Osteoblast (primary cell): ENCODE results near the gene PHKG2. TPM values are rescaled to one million over a fixed set of nuclear protein-coding genes. Genes with fewer than 3 reads are reported as not detected.

Source experiments
- DNase-seq: peaks from one replicate; pipeline ENCODE4 v3.0.0; 2011; ENCODE audit warnings: low spot score, mixed read lengths; ENCODE audit not compliant: insufficient read length; ENCODE audit errors: missing footprints
- H2AFZ ChIP-seq: 2 replicates; pipeline ENCODE4 v1.6.0; 2011; ENCODE audit warnings: mild to moderate bottlenecking, low read length
- H3K27ac ChIP-seq: 2 replicates; pipeline ENCODE4 v1.5.1; 2011; ENCODE audit warnings: mild to moderate bottlenecking, low read depth, low read length, moderate library complexity
- H3K27me3 ChIP-seq: 2 replicates; pipeline ENCODE4 v1.6.0; 2012; ENCODE audit warnings: mild to moderate bottlenecking, control low read depth, inconsistent platforms, low read length, moderate library complexity; ENCODE audit not compliant: insufficient read depth
- H3K36me3 ChIP-seq: 2 replicates; pipeline ENCODE4 v1.5.1; 2011; ENCODE audit warnings: mild to moderate bottlenecking, low read length, control low read depth, moderate library complexity; ENCODE audit not compliant: insufficient read depth
- H3K4me1 ChIP-seq: 2 replicates; pipeline ENCODE4 v1.5.1; 2011; ENCODE audit warnings: mild to moderate bottlenecking, low read length, control low read depth, moderate library complexity; ENCODE audit not compliant: insufficient read depth
- H3K4me2 ChIP-seq: 2 replicates; pipeline ENCODE4 v1.6.0; 2011; ENCODE audit warnings: mild to moderate bottlenecking, low read length; ENCODE audit not compliant: insufficient read depth
- H3K4me3 ChIP-seq: fragments of 200-600 bp; sonication (generic); 3 replicates; pipeline ENCODE4 v1.5.1; 2012; ENCODE audit warnings: mild to moderate bottlenecking, low read length, inconsistent platforms; ENCODE audit not compliant: insufficient read depth
- H3K79me2 ChIP-seq: 2 replicates; pipeline ENCODE4 v1.6.0; 2012; ENCODE audit warnings: mild to moderate bottlenecking, low read length, control low read depth, inconsistent platforms; ENCODE audit not compliant: insufficient read depth
- H3K9me3 ChIP-seq: 2 replicates; pipeline ENCODE4 v1.5.1; 2011; ENCODE audit warnings: low read depth, low read length, control low read depth
- H4K20me1 ChIP-seq: 2 replicates; pipeline ENCODE4 v1.6.0; 2012; ENCODE audit warnings: mild to moderate bottlenecking, low read length, control low read depth; ENCODE audit not compliant: insufficient read depth
- total RNA-seq: library from RNA; depleted of rRNA; stranded (reverse); fragments of >200 nt; gene quantifications from 2 replicates; pipeline ENCODE4 v1.2.3, GENCODE V29; 2012
- TF ChIP-seq, protein P1 (sequence below): IDR thresholded peaks from 2 replicates; pipeline ENCODE4 v1.5.1; 2011; ENCODE audit warnings: mild to moderate bottlenecking, low read depth, low read length, moderate library complexity; ENCODE audit errors: extremely low read depth

The PHKG2 gene
- total RNA-seq, 1 donor = 25.0 TPM

DNA sequence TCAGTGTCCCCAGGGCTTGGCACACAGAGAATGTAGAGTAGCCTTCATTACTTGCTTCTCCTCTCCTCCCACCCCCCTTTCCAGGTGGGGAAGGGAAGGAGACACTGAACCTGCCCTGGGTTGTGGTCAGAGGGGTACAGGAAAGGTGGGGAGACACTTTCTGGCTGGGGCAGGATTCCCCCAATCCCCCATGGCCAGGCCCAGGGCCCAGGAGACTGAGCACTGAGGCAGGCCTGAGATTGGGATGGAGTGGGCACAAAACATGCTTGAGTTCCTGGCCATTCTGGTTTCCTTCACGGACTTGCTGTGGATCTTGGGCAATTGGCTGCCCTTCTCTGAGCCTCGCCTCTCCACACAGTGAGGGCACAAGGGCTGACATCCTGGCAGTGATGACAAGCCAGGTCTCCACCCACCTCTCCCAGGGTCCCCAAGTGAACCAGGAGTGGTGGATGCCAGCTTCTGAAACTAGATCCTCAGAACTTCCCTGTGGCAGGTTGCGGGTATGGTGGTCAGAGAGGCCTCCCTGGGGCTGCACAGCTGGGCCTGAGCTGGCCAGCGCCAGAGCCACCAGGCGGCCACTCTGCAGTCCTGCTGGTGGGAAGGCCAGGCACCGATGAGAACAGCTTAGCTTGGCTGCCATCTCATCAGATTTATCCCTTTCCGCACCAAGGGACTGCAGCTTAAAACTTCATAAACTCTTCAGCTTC lies 29.5 kb downstream of the PHKG2 start:
- Histone ChIP-seq H3K79me2 (peaks cover 2% of the 10 kb centered on the region), H3K4me2 (no peak overlapping the region), H2AFZ (no peak overlapping the region), H3K9me3 (no peaks in the 10 kb centered on the region), H3K4me3 (no peak overlapping the region), H4K20me1 (peaks cover 1% of the 10 kb centered on the region), H3K4me1 (peaks cover 14% of the 10 kb centered on the region), H3K27ac (no peak overlapping the region), H3K36me3 (peaks cover 41% of the 10 kb centered on the region), H3K27me3 (no peaks in the 10 kb centered on the region)
- peak; percentile 91 for DNase-seq
- TF ChIP-seq, protein P1, sequence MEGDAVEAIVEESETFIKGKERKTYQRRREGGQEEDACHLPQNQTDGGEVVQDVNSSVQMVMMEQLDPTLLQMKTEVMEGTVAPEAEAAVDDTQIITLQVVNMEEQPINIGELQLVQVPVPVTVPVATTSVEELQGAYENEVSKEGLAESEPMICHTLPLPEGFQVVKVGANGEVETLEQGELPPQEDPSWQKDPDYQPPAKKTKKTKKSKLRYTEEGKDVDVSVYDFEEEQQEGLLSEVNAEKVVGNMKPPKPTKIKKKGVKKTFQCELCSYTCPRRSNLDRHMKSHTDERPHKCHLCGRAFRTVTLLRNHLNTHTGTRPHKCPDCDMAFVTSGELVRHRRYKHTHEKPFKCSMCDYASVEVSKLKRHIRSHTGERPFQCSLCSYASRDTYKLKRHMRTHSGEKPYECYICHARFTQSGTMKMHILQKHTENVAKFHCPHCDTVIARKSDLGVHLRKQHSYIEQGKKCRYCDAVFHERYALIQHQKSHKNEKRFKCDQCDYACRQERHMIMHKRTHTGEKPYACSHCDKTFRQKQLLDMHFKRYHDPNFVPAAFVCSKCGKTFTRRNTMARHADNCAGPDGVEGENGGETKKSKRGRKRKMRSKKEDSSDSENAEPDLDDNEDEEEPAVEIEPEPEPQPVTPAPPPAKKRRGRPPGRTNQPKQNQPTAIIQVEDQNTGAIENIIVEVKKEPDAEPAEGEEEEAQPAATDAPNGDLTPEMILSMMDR = no peak

DNA sequence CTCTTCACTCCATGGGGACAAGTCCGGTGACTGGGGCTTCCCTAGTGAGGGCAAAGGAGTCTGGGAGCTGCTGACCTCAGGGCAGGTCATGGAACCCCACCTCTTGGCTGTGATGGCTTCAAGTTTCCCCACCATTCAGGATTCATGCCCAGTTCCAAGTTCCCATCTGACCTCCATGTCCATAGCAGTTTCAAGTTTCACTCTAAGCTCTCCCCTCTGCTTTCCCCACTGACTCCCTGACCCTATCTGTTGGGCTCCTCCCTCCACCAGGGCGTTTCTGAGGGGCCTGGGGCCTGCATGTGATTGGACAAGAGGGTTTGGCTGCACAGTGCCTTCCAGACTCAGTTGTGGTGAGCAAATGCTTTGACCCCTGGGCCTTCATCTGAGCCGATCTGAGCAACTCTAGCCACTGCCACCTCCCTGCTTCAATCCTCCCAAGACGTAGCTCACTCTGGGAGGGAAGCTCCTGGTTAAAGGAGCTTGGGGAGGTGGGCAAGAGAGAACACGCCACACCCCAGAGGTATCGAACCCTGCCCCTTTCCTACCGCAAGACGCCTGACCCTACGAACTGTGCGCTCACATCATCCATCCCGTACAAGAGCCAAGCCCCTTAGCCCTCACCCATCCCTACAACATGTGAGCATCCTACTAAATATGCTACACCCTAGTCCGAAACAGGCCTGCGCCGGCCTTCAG lies 30.5 kb downstream of the PHKG2 start:
- peaks cover 14% of the 10 kb centered on the region for H3K4me1 ChIP-seq
- H3K36me3 ChIP-seq = peaks cover 41% of the 10 kb centered on the region
- no peak overlapping the region for H3K4me3 ChIP-seq

DNA sequence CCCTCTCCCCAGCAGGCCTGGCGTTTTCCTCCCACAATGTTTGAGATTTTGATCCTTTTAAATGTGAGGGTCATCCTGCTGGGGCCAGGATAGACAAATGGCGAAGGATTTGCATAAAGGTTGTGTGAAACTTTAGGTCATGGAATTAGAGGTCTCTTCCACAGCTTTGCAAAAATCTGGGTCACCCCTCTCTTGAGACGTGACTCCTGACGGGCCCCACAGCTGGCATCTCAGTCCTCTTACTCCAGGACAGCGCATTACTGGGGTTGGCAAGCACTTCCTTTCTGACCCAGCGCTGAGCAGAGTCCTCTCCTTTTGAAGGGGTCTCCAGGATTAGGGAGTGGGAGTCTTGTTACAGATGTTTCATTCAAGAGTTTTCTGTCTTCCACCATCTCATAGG lies 31.4 kb downstream of the PHKG2 start:
- no peaks in the 10 kb centered on the region for H3K9me3 ChIP-seq
- H3K79me2 ChIP-seq = peaks cover 8% of the 10 kb centered on the region
- no peaks in the 10 kb centered on the region for H4K20me1 ChIP-seq
- H3K27me3 ChIP-seq = no peaks in the 10 kb centered on the region
- no peak overlapping the region for H2AFZ ChIP-seq
- H3K27ac ChIP-seq = no peak overlapping the region
- H3K4me3 ChIP-seq = no peak overlapping the region
- TF ChIP-seq, protein P1 = no peak
- DNase-seq = peak; percentile 22
- peaks cover 33% of the 10 kb centered on the region for H3K36me3 ChIP-seq
- H3K4me2 ChIP-seq = no peak overlapping the region
- H3K4me1 ChIP-seq = peaks cover 13% of the 10 kb centered on the region

More for the DNA sequence above, 30.5 kb downstream of the PHKG2 start:
- peak; percentile 89 for DNase-seq
- Histone ChIP-seq H3K27me3 (no peaks in the 10 kb centered on the region), H3K9me3 (no peaks in the 10 kb centered on the region), H2AFZ (no peak overlapping the region), H3K27ac (peak overlapping the region; percentile 28), H4K20me1 (no peaks in the 10 kb centered on the region), H3K4me2 (no peak overlapping the region), H3K79me2 (peaks cover 4% of the 10 kb centered on the region)
- TF ChIP-seq, protein P1 = no peak

DNA sequence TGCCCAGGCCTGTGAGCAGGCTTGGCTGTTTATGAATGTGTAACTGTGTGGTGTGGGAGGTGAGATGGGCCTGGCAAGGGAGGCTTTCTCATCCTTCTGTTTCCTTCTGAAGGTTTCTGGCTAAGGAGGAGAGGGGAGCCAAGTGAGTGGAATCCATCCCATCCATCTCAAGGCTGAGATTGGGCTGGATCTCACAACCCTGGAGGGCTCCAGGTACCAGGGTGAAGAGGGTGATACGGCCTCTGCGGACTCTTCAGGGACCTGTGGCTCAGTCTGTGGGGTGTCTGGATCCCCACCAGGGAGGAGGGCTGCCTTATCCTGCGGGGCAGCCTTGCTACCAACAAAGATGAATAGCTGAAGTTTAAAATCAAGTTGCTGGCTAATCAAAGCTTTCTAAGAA lies 31.8 kb downstream of the PHKG2 start:
- H3K79me2 ChIP-seq = peaks cover 12% of the 10 kb centered on the region
- DNase-seq = peak; percentile 43
- H3K27me3 ChIP-seq = no peaks in the 10 kb centered on the region
- no peak overlapping the region for H3K4me2 ChIP-seq
- peaks cover 33% of the 10 kb centered on the region for H3K36me3 ChIP-seq
- no peak overlapping the region for H3K27ac ChIP-seq
- TF ChIP-seq, protein P1 = no peak
- H4K20me1 ChIP-seq = peaks cover 1% of the 10 kb centered on the region
- H3K9me3 ChIP-seq = no peaks in the 10 kb centered on the region
- peaks cover 9% of the 10 kb centered on the region for H3K4me1 ChIP-seq
- no peak overlapping the region for H2AFZ ChIP-seq
- no peak overlapping the region for H3K4me3 ChIP-seq
